NCI-H1694 (cell line): Measurements from ENCODE around the gene LIMK2.
"Not testable (repeated sequence)": the region's sequence is repeated elsewhere in the genome, so short reads cannot be mapped to it uniquely, and the experiment has no call there.

Experiments used
- DNase-seq: peaks from one replicate; lab custom pipeline; 2025; lab: John Stamatoyannopoulos, UW

Gene LIMK2

GRCh38 chr22:31244046-31244942 lies 32.2 kb downstream of the LIMK2 start:
- DNase-seq: no peak

- no peak for DNase-seq
Measured at GRCh38 chr22:31244943-31245451, 32.9 kb downstream of the LIMK2 start.

GRCh38 chr22:31245998-31246397 lies 33.9 kb downstream of the LIMK2 start:
- not testable (repeated sequence) for DNase-seq

- DNase-seq: no peak
Measured at GRCh38 chr22:31246687-31247086, 34.6 kb downstream of the LIMK2 start.

GRCh38 chr22:31247726-31248125 lies 35.6 kb downstream of the LIMK2 start:
- DNase-seq: no peak

DNA sequence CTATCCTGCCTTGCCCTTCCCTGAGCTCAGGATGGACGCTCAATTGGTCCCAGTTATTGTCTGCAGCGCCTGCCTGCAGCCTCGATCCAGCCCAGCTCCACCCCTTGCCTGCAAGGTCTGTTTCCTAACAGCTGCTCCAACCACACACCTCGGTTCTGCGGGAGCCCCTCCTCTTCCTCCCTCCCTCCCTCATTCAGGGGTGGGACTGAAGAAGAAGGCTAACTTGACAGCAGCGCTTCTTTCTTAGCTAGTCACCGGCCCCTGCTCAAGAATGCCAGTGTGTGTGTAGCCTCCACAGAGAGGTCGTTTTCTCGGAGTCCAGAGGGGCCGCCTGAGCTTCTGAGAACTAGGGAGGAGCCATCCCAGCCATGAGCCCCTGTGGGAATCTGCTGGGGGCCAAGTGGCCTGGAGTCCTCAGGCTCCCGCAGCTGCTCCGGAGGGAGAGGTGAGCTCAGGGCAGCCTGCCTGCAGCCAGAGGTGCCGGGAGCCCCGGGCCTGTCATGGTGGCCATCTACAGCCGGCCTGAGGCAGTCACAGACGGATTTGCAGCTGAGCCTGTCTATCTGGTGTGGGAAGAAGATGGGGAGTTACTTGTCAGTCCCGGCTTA lies 36.1 kb downstream of the LIMK2 start:
- DNase-seq: peak; percentile 2

- DNase-seq: no peak
Measured at GRCh38 chr22:31248965-31249958, 37.2 kb downstream of the LIMK2 start.

GRCh38 chr22:31250740-31251600 lies 38.9 kb downstream of the LIMK2 start:
- DNase-seq: no peak

GRCh38 chr22:31253949-31254348 lies 41.9 kb downstream of the LIMK2 start:
- no peak for DNase-seq

GRCh38 chr22:31259798-31260473 lies 47.8 kb downstream of the LIMK2 start:
- DNase-seq: no peak

- DNase-seq: no peak
Measured at GRCh38 chr22:31260474-31260856, 48.4 kb downstream of the LIMK2 start.

DNA sequence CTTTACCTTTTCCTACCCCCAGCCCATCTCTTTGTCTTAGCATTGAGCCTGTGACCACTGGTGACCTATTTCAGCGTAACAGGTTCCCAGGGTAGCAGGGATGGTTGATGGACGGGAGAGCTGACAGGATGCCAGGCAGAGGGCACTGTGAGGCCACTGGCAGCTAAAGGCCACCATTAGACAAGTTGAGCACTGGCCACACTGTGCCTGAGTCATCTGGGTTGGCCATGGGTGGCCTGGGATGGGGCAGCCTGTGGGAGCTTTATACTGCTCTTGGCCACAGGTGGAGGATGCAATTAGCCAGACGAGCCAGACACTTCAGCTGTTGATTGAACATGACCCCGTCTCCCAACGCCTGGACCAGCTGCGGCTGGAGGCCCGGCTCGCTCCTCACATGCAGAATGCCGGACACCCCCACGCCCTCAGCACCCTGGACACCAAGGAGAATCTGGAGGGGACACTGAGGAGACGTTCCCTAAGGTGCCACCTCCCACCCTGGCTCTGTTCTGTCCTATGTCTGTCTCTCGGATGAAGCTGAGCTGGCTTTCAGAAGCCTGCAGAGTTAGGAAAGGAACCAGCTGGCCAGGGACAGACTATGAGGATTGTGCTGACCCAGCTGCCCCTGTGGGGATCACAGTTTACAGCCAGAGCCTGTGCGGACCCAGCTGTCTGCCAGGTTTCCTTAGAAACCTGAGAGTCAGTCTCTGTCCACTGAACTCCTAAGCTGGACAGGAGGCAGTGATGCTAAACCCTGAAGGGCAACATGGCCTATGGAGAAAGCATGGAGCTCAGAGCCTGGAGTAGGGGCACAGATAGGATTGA lies 50.4 kb downstream of the LIMK2 start:
- no peak for DNase-seq

GRCh38 chr22:31263896-31264640 lies 52.0 kb downstream of the LIMK2 start:
- DNase-seq: no peak

GRCh38 chr22:31268281-31268680 lies 56.2 kb downstream of the LIMK2 start:
- DNase-seq: no peak

GRCh38 chr22:31269892-31270579 lies 57.9 kb downstream of the LIMK2 start:
- no peak for DNase-seq

DNA sequence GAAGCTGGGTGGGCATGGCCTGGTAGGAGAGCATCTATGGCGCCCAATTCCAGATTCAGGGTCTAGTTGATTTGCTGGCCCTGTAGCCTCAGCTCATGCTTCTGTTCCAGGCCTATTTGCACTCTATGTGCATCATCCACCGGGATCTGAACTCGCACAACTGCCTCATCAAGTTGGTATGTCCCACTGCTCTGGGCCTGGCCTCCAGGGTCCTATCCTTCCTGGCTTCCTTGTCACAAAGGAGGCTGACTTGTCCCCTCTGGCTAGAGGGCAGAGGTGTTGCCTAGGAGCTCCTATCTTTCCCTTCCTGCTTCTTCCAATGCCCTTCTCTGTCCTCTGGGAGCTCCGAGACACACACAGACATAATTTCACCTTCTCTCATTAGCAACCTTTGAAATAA lies 58.9 kb downstream of the LIMK2 start:
- DNase-seq: no peak

GRCh38 chr22:31271485-31271884 lies 59.4 kb downstream of the LIMK2 start:
- no peak for DNase-seq
